HUES6 (cell line): ENCODE measurements around the gene GIGYF2.

Experiments used
- H3K27ac ChIP-seq: 2 replicates; pipeline ENCODE4 v1.7.0; 2013; ENCODE audit warnings: low read depth, mild to moderate bottlenecking, low read length, inconsistent platforms
- H3K27me3 ChIP-seq: 2 replicates; pipeline ENCODE4 v1.6.1; 2013; ENCODE audit warnings: low read length; ENCODE audit not compliant: control insufficient read depth, insufficient read depth
- H3K36me3 ChIP-seq: 2 replicates; pipeline ENCODE4 v1.6.1; 2013; ENCODE audit warnings: low read length; ENCODE audit not compliant: control insufficient read depth, insufficient read depth
- H3K4me1 ChIP-seq: 2 replicates; pipeline ENCODE4 v1.6.1; 2013; ENCODE audit warnings: low read length; ENCODE audit not compliant: control insufficient read depth, insufficient read depth
- H3K4me3 ChIP-seq: 2 replicates; pipeline ENCODE4 v1.5.1; 2013; ENCODE audit warnings: low read depth, low read length
- H3K9ac ChIP-seq: one replicate; pipeline ENCODE4 v1.6.1; 2013; ENCODE audit warnings: mild to moderate bottlenecking, low read length
- H3K9me3 ChIP-seq: 2 replicates; pipeline ENCODE4 v1.6.1; 2013; ENCODE audit warnings: low read depth, low read length; ENCODE audit not compliant: control insufficient read depth, insufficient read depth

The GIGYF2 gene

GRCh38 chr2:232863996-232864395 is 166.9 kb downstream of the GIGYF2 start:
- H3K27ac ChIP-seq: no peak overlapping the region

GRCh38 chr2:232865165-232865564 is 168.0 kb downstream of the GIGYF2 start:
- H3K9me3 ChIP-seq: no peaks in the 10 kb centered on the region
- no peak overlapping the region for H3K9ac ChIP-seq
- peaks cover 4% of the 10 kb centered on the region; the same call in 1 of the 2 replicates for H3K4me1 ChIP-seq
- H3K4me3 ChIP-seq: no peak overlapping the region
- peaks cover 7% of the 10 kb centered on the region for H3K36me3 ChIP-seq
- no peaks in the 10 kb centered on the region for H3K27me3 ChIP-seq
- H3K27ac ChIP-seq: no peak overlapping the region

More at GRCh38 chr2:232863996-232864395, 166.9 kb downstream of the GIGYF2 start:
- H3K9ac ChIP-seq: no peak overlapping the region
- no peak overlapping the region for H3K4me3 ChIP-seq
- no peaks in the 10 kb centered on the region for H3K27me3 ChIP-seq
- peaks cover 17% of the 10 kb centered on the region for H3K36me3 ChIP-seq
- no peaks in the 10 kb centered on the region for H3K4me1 ChIP-seq
- no peaks in the 10 kb centered on the region for H3K9me3 ChIP-seq

DNA sequence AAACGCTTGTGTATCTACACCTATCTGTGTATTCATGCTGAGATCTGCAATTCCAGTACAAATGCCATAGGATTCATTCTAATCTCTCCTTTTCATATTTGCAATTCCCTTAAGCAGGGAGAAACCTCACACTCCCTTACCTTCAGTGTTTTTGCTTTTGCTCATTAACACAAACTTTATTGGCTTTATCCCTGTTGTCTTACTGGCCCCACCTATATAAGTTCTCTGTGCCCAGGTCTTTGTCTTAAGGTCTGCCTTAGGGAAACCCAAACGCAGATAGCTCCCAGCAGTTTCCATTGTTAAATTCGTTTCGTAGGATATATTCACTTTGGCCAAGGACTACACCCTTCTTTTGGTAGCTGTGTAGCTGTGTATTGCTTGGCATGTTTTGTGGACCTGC is 169.0 kb downstream of the GIGYF2 start:
- Histone ChIP-seq H3K27ac (no peak overlapping the region), H3K9ac (no peak overlapping the region), H3K36me3 (peaks cover 4% of the 10 kb centered on the region), H3K9me3 (no peaks in the 10 kb centered on the region), H3K4me1 (peaks cover 4% of the 10 kb centered on the region; the same call in 1 of the 2 replicates), H3K4me3 (no peak overlapping the region), H3K27me3 (no peaks in the 10 kb centered on the region)

- peaks cover under 1% of the 10 kb centered on the region for H3K27me3 ChIP-seq
- no peak overlapping the region for H3K4me3 ChIP-seq
- no peak overlapping the region for H3K27ac ChIP-seq
- no peaks in the 10 kb centered on the region for H3K9me3 ChIP-seq
- H3K36me3 ChIP-seq: no peaks in the 10 kb centered on the region
- no peak overlapping the region for H3K9ac ChIP-seq
- H3K4me1 ChIP-seq: peaks cover 4% of the 10 kb centered on the region; the same call in 1 of the 2 replicates
These were observed 172.2 kb downstream of the GIGYF2 start for GRCh38 chr2:232869138-232870017.

DNA sequence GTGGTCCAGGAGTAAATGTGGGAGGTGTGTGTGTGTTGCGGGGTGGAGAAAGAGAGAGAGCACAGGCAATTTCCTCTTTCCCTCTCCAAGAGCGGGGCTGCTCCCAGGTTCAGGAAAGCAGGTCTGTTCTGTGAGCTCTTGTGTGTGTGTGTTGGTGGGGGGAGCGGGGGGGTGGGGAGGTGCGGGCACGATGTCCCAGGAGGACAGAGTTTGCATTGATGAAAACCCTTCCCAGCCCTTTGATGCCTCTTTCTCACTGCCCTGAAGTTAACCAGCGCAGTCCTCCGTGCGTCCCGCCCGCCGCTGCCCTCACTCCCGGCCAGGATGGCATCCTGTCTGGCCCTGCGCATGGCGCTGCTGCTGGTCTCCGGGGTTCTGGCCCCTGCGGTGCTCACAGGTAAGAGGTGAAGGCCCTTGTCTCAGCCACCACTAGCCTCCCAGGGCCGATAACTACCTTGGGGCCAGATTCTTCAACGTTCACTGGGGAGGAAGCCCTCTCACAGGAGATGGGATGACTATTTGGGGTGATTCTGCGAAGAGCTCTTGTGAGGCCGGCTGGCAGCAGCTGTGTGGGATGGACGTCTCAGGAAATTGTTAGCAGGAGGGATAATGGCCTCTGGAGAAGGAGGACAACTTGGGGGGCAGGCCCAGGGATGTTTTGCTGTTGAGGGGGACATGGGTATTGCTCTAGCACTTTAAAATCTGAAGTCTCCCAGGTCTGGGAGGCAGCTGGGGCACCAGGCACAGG is 173.1 kb downstream of the GIGYF2 start, which contains the start of gene SNORC:
Gene SNORC, plus strand, starts transcription at position 247 of the 748 bp plus-strand sequence. Its CDS starts 78 bp downstream, at position 325.
- Histone ChIP-seq H3K27me3 (peaks cover 8% of the 10 kb centered on the region), H3K36me3 (no peaks in the 10 kb centered on the region), H3K27ac (no peak within 1 kb of the TSS), H3K4me1 (peaks cover 4% of the 10 kb centered on the region; the same call in 1 of the 2 replicates), H3K4me3 (no peak within 1 kb of the TSS), H3K9ac (no peak within 1 kb of the TSS), H3K9me3 (no peaks in the 10 kb centered on the region)

GRCh38 chr2:232870766-232871371 is 173.7 kb downstream of the GIGYF2 start:
- no peak overlapping the region for H3K9ac ChIP-seq
- no peak overlapping the region for H3K4me3 ChIP-seq
- H3K27me3 ChIP-seq: peaks cover 15% of the 10 kb centered on the region
- H3K9me3 ChIP-seq: no peaks in the 10 kb centered on the region
- peaks cover 4% of the 10 kb centered on the region; the same call in 1 of the 2 replicates for H3K4me1 ChIP-seq
- H3K27ac ChIP-seq: no peak overlapping the region
- H3K36me3 ChIP-seq: no peaks in the 10 kb centered on the region

DNA sequence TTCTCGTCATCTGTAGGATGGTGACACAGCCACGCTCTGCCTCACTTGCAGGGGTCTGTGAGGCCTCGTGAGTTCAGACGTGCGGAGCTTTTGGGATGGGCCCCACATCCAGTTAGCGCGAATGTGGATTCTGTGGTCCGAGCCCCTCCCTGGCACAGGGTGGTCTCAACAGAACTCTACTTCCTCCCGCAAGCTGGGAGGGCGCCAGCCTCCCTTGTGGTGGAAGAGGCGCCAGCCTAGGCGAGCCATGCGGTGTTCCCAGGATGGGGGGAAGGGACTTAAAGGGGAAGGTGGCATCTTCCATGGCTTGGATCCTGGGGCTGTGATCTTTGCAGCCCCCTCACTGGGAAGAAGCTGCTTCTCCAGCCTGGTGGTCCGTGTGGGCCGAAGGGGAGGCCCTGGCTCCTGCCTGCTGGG is 174.3 kb downstream of the GIGYF2 start:
- H3K9me3 ChIP-seq: no peaks in the 10 kb centered on the region
- peaks cover 4% of the 10 kb centered on the region; the same call in 1 of the 2 replicates for H3K4me1 ChIP-seq
- no peak overlapping the region for H3K27ac ChIP-seq
- no peak overlapping the region for H3K4me3 ChIP-seq
- no peaks in the 10 kb centered on the region for H3K36me3 ChIP-seq
- H3K27me3 ChIP-seq: peaks cover 19% of the 10 kb centered on the region
- no peak overlapping the region for H3K9ac ChIP-seq

DNA sequence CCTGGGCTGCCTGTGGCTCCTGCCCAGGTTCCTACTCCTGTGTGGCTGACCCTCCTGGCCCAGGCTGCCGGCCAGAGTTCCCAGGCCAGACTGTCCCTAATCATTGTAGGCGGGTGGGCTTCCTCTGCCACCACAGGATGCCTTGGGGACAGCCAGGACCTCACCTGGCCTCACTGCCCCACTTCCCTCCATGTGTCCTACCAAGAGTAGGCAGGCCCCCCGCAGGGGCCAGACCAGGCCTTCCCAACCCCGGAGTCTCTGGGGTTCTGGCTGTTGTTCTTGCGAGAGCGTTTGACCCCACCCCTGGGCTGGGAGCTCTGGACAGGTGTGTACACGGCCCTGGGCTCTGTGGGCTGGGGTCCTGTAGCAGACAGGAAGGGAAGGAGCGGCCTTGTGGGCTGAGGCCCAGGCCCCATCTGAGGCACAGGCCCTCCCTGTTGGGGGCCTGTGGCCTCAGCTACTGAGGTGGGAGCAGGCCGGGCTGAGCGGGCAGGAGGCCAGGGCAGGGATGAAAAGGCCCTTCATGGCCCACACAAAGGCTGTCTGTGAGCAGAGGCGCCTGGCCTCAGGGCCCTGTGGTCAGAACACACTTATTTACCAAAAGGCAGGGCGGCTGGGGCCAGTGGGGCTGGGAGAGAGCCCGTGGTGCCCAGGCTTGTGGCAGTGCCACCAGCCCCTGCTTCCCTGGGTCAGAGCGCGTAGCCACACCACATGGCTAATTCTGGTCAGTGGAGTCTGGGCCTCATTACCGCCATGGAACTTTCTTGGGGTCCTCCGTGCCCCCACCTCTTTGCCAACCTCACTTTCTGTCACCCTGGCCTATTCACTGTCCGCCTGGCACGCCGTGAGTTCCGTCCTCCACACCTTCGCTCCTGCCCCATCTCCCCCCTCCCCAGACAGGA is 175.0 kb downstream of the GIGYF2 start:
- no peak overlapping the region for H3K27ac ChIP-seq
- no peaks in the 10 kb centered on the region for H3K36me3 ChIP-seq
- H3K4me1 ChIP-seq: peaks cover 8% of the 10 kb centered on the region; the same call in 1 of the 2 replicates
- H3K4me3 ChIP-seq: no peak overlapping the region
- H3K27me3 ChIP-seq: peaks cover 26% of the 10 kb centered on the region
- no peaks in the 10 kb centered on the region for H3K9me3 ChIP-seq
- no peak overlapping the region for H3K9ac ChIP-seq

DNA sequence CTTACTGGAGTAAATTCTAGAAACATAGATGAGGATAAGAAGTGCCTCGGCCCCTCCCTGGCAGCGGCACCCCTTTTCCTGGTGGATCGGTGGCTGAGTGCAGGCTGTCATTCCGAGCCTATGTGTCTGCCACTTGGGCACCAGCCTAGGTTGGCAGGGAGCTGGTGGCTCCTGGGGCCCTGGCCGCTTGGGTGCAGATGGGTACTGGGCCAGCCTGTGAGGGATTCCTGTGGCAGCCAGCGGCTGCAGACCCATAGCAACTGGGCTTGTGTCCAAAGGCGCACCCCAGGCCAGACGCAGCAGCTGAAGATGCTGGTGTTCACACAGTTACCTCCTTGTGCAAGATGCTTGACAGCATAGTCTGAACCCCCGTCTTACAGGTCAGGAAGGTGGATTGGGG is 175.7 kb downstream of the GIGYF2 start:
- Histone ChIP-seq H3K27ac (no peak overlapping the region), H3K27me3 (peaks cover 33% of the 10 kb centered on the region), H3K9ac (no peak overlapping the region), H3K9me3 (no peaks in the 10 kb centered on the region), H3K36me3 (no peaks in the 10 kb centered on the region), H3K4me3 (no peak overlapping the region), H3K4me1 (peaks cover 10% of the 10 kb centered on the region; the same call in 1 of the 2 replicates)

- Histone ChIP-seq H3K36me3 (no peaks in the 10 kb centered on the region), H3K27ac (no peak overlapping the region), H3K4me1 (peaks cover 10% of the 10 kb centered on the region; the same call in 1 of the 2 replicates), H3K9ac (no peak overlapping the region), H3K4me3 (no peak overlapping the region), H3K27me3 (peaks cover 39% of the 10 kb centered on the region), H3K9me3 (no peaks in the 10 kb centered on the region)
These were observed 176.3 kb downstream of the GIGYF2 start for GRCh38 chr2:232873292-232873908.
